Gastrocnemius medialis (tissue), 4 donors: ENCODE results near the gene OBI1.

Source experiments
- CTCF ChIP-seq, 5 experiments: fragments of 450-650 bp in 3 of 5; fragments of 200-600 bp in 2 of 5; sonication (generic) in 2 of 5; IDR thresholded peaks in 4 of 5; conservative IDR thresholded peaks in 1 of 5; 1 replicate in 4 of 5; 2 replicates in 1 of 5; pipeline ENCODE4 v1.5.1; 2016 to 2019; ENCODE audit warnings: antibody characterized with exemption in 5 of 5, mild to moderate bottlenecking in 3 of 5, moderate library complexity in 3 of 5
- POLR2A ChIP-seq, 2 donors: fragments of 450-650 bp; IDR thresholded peaks; one replicate each; pipeline ENCODE4 v1.6.1; 2017; ENCODE audit warnings: antibody characterized with exemption in 2 of 2, mild to moderate bottlenecking in 2 of 2, moderate library complexity in 2 of 2

- TF ChIP-seq CTCF (IDR thresholded peaks at IDR 0.05 in 4 of 5, conservative IDR thresholded peaks at IDR 0.05 in 1 of 5) (no peak), POLR2A (IDR thresholded peaks at IDR 0.05) (no peak)
Measured at GRCh38 chr13:78587395-78587794, 71.6 kb downstream of the OBI1 start.
